Measurements from ENCODE around the gene PAQR4. TPM values are rescaled to one million over a fixed set of nuclear protein-coding genes. Genes with fewer than 3 reads are reported as not detected.

Gene PAQR4
- total and polyA plus RNA-seq, 2 of the 13 experiments (the other 11 are each of a cell fraction or from before 2014, with no cell fraction given) = 15.9 to 24.8 TPM

DNA sequence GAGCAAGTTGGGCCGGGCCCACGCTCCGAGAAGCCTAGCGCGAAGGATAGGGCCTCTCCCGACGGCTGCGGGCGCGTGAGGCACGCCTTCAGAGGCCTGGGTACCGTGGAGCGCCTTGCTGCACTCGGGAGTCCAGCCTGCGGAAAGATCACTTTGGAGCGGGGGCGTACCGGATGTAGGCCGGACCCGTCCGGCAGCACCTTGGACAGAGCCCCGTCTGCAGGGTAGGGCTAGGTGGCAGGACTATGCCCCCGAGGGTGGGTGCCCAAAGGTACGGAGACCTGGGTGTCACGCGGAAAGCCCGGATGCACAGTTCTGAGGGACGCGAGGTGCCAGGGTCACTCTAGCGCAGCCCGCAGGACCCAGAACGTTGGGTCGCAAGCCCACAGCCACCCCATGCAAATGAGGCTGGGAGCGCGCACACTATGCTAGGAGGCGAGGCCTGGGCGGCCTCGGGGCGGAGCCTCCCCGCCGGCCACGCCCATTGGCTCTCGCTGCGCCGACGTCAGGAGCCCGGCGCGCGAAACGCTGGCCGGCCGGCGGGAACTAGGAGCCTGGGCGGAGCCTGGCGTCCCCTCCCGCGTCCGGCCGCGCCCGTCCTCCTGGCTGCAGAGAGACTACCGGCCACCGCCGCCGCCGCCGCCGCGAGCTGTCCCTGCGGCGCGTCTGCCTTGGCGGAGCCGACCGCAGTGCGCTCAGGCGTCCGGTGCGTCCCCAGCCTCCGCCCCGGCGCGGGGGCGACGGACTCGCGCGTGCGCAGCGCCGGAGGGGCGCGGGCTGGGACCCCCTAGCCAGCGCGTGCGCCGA, at the start of gene PAQR4 (continued):
- TF ChIP-seq, protein P1, sequence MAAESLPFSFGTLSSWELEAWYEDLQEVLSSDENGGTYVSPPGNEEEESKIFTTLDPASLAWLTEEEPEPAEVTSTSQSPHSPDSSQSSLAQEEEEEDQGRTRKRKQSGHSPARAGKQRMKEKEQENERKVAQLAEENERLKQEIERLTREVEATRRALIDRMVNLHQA (CRISPR knock-in tag; IDR thresholded peaks at IDR 0.05) = no peak
- TF ChIP-seq GATAD2A (CRISPR knock-in tag; IDR thresholded peaks at IDR 0.05) = peak; percentile 70
- peak; percentile 94 for TF ChIP-seq ZBTB42 (CRISPR knock-in tag; IDR thresholded peaks at IDR 0.05)
- TF ChIP-seq ZNF281 (CRISPR knock-in tag; IDR thresholded peaks at IDR 0.05; ENCODE audit: borderline replicate concordance) = peak; percentile 76; the same call in 1 of the 2 replicates
- TF ChIP-seq ELK4 (CRISPR knock-in tag; IDR thresholded peaks at IDR 0.05; ENCODE audit: borderline replicate concordance) = peak; percentile 18; the same call in 1 of the 2 replicates
- peak; percentile 97 for TF ChIP-seq MXD3 (CRISPR knock-in tag; IDR thresholded peaks at IDR 0.05)
- TF ChIP-seq POLR2A (IDR thresholded peaks at IDR 0.05; ENCODE audit: insufficient read depth in 1 of 2, low read depth in 2 of 2, low read length in 2 of 2) = peak; percentile 33 to 80; a peak in 3 of 4 replicates
- TF ChIP-seq, protein P2, sequence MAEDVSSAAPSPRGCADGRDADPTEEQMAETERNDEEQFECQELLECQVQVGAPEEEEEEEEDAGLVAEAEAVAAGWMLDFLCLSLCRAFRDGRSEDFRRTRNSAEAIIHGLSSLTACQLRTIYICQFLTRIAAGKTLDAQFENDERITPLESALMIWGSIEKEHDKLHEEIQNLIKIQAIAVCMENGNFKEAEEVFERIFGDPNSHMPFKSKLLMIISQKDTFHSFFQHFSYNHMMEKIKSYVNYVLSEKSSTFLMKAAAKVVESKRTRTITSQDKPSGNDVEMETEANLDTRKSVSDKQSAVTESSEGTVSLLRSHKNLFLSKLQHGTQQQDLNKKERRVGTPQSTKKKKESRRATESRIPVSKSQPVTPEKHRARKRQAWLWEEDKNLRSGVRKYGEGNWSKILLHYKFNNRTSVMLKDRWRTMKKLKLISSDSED (CRISPR knock-in tag; IDR thresholded peaks at IDR 0.05) = peak; percentile 81
- TF ChIP-seq MED13 (CRISPR knock-in tag; IDR thresholded peaks at IDR 0.05) = peak; percentile 85; the same call in 1 of the 2 replicates
- no peak for TF ChIP-seq IKZF1 (IDR thresholded peaks at IDR 0.05)
- TF ChIP-seq ZNF546 (CRISPR knock-in tag; conservative IDR thresholded peaks at IDR 0.05) = 0 out of 2 replicates have a peak, but pooled peaks have one; percentile 34
- peak; percentile 73 for TF ChIP-seq MED8 (CRISPR knock-in tag; IDR thresholded peaks at IDR 0.05; ENCODE audit: insufficient replicate concordance)
- TF ChIP-seq, protein P3, sequence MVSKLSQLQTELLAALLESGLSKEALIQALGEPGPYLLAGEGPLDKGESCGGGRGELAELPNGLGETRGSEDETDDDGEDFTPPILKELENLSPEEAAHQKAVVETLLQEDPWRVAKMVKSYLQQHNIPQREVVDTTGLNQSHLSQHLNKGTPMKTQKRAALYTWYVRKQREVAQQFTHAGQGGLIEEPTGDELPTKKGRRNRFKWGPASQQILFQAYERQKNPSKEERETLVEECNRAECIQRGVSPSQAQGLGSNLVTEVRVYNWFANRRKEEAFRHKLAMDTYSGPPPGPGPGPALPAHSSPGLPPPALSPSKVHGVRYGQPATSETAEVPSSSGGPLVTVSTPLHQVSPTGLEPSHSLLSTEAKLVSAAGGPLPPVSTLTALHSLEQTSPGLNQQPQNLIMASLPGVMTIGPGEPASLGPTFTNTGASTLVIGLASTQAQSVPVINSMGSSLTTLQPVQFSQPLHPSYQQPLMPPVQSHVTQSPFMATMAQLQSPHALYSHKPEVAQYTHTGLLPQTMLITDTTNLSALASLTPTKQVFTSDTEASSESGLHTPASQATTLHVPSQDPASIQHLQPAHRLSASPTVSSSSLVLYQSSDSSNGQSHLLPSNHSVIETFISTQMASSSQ (IDR thresholded peaks at IDR 0.05; ENCODE audit: low read depth) = no peak
- TF ChIP-seq, protein P3 (CRISPR knock-in tag; IDR thresholded peaks at IDR 0.05; ENCODE audit: borderline replicate concordance) = peak; percentile 74; the same call in 1 of the 2 replicates
- TF ChIP-seq TGIF2 (CRISPR knock-in tag; IDR thresholded peaks at IDR 0.05) = peak; percentile 91
- TF ChIP-seq ZNF724P (CRISPR knock-in tag; IDR thresholded peaks at IDR 0.05; ENCODE audit: borderline replicate concordance) = peak; percentile 87; the same call in 1 of the 2 replicates
- TF ChIP-seq PHF20 (CRISPR knock-in tag; IDR thresholded peaks at IDR 0.05) = peak; percentile 73
- no peak for TF ChIP-seq CEBPB (IDR thresholded peaks at IDR 0.05; ENCODE audit: borderline replicate concordance, low read depth, low read length)
